ELF-1 (cell line): ENCODE data around the gene RSRP1.
"Not testable (repeated sequence)": the region's sequence is repeated elsewhere in the genome, so short reads cannot be mapped to it uniquely, and the experiment has no call there.

Experiments
- DNase-seq: peaks from one replicate; pipeline ENCODE4 v3.0.0-alpha.2; 2016; ENCODE audit warnings: low read depth, low spot score

The RSRP1 gene

GRCh38 chr1:25247024-25247828, at the start of gene RSRP1:
Gene RSRP1 (minus strand): TSS chr1:25247454. CDS start chr1:25246963, 491 bp downstream.
- peak; percentile 99 for DNase-seq

GRCh38 chr1:25296501-25296900, 49.2 kb upstream of the RSRP1 start:
- not testable (repeated sequence) for DNase-seq

- DNase-seq, result not testable (repeated sequence)
Measured at GRCh38 chr1:25294889-25295826, 47.9 kb upstream of the RSRP1 start.

GRCh38 chr1:25293426-25293825, 46.2 kb upstream of the RSRP1 start:
- DNase-seq, result not testable (repeated sequence)

GRCh38 chr1:25290043-25290442, 42.8 kb upstream of the RSRP1 start:
- DNase-seq, result not testable (repeated sequence)

GRCh38 chr1:25288573-25289101, 41.4 kb upstream of the RSRP1 start:
- DNase-seq, result not testable (repeated sequence)

- DNase-seq, result not testable (repeated sequence)
Measured at GRCh38 chr1:25287164-25287563, 39.9 kb upstream of the RSRP1 start.

GRCh38 chr1:25285862-25286261, 38.6 kb upstream of the RSRP1 start:
- not testable (repeated sequence) for DNase-seq

GRCh38 chr1:25279693-25280111, 32.4 kb upstream of the RSRP1 start:
- DNase-seq, result not testable (repeated sequence)

- DNase-seq, result not testable (repeated sequence)
Measured at GRCh38 chr1:25278790-25279189, 31.5 kb upstream of the RSRP1 start.

- not testable (repeated sequence) for DNase-seq
Measured at GRCh38 chr1:25278358-25278757, 31.1 kb upstream of the RSRP1 start.

GRCh38 chr1:25277295-25277694, 30.0 kb upstream of the RSRP1 start:
- not testable (repeated sequence) for DNase-seq

GRCh38 chr1:25275648-25276047, 28.4 kb upstream of the RSRP1 start:
- DNase-seq, result not testable (repeated sequence)

GRCh38 chr1:25272238-25272637, 25.0 kb upstream of the RSRP1 start, which contains the start of gene RHD:
Gene RHD (plus strand): TSS chr1:25272509. CDS start chr1:25272548, 39 bp downstream.
- not testable (repeated sequence) for DNase-seq

- not testable (repeated sequence) for DNase-seq
Measured at GRCh38 chr1:25268143-25268760, 21.0 kb upstream of the RSRP1 start.

GRCh38 chr1:25267288-25268142, 20.3 kb upstream of the RSRP1 start:
- DNase-seq, result not testable (repeated sequence)

- DNase-seq, result not testable (repeated sequence)
Measured at GRCh38 chr1:25266554-25267287, 19.5 kb upstream of the RSRP1 start.

- peak; percentile 0 for DNase-seq
Measured at GRCh38 chr1:25260336-25260735, 13.1 kb upstream of the RSRP1 start.

GRCh38 chr1:25259813-25260212, 12.6 kb upstream of the RSRP1 start:
- peak; percentile 1 for DNase-seq

GRCh38 chr1:25257196-25257595, 9.9 kb upstream of the RSRP1 start:
- no peak for DNase-seq
